NAMALWA (cell line): Measurements from ENCODE around the gene CNTD1.
"Not testable (repeated sequence)": the region's sequence is repeated elsewhere in the genome, so short reads cannot be mapped to it uniquely, and the experiment has no call there.

ENCODE experiments used
- DNase-seq: peaks from one replicate; pipeline ENCODE4 v3.0.0-alpha.2; 2015; ENCODE audit warnings: low spot score

Gene CNTD1, protein sequence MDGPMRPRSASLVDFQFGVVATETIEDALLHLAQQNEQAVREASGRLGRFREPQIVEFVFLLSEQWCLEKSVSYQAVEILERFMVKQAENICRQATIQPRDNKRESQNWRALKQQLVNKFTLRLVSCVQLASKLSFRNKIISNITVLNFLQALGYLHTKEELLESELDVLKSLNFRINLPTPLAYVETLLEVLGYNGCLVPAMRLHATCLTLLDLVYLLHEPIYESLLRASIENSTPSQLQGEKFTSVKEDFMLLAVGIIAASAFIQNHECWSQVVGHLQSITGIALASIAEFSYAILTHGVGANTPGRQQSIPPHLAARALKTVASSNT

DNA sequence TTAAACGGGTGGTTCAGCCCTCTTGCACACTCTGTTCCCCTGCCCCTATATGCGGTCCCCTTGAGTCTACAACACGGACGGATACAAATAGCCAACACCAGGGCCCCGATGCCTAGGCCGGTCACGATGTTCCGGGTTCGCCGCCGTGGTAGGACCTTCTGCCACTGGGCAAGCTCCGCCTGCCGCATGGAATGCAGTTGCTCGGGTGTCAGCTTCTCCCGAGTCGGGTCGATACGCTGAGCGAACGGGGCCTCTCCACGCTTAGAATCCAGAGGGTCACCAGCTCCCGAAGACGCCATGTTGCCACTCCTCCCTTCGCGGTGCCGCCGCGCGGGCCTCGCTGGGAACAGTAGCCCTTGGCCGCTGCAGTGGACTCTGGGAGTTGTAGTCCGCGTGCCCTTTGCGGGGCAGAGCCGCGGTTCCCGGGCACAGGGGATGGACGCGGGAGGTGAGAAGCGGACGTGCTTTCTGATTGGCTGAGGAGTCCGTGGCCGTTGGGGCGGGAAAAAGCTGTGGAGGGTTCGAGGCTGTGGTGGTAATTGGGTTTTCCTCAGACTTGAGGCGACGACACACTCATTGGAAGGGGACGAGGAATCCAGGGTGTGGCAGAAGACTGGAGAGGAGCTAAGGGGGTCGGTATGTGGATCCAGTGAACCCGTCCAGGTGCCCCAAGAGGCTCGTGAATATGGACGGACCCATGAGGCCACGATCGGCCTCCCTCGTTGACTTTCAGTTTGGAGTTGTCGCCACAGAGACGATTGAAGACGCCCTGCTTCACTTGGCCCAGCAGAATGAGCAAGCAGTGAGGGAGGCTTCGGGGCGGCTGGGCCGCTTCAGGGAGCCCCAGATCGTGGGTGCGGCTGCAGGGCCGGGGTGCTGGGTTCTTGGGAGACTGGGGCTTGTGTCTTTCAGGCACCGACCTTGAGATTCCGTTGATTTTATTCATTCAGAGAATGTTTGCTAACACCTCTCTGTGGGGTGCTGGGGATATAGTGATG is at the start of gene CNTD1, which contains the start of gene COA3:
Gene CNTD1, plus strand, starts transcription at position 479 of the 998 bp plus-strand sequence. Its CDS starts 207 bp downstream, at position 686.
Gene COA3, minus strand, starts transcription at position 322 of the 998 bp plus-strand sequence. Its CDS starts 23 bp downstream, at position 299.
- DNase-seq: peak; percentile 87

DNA sequence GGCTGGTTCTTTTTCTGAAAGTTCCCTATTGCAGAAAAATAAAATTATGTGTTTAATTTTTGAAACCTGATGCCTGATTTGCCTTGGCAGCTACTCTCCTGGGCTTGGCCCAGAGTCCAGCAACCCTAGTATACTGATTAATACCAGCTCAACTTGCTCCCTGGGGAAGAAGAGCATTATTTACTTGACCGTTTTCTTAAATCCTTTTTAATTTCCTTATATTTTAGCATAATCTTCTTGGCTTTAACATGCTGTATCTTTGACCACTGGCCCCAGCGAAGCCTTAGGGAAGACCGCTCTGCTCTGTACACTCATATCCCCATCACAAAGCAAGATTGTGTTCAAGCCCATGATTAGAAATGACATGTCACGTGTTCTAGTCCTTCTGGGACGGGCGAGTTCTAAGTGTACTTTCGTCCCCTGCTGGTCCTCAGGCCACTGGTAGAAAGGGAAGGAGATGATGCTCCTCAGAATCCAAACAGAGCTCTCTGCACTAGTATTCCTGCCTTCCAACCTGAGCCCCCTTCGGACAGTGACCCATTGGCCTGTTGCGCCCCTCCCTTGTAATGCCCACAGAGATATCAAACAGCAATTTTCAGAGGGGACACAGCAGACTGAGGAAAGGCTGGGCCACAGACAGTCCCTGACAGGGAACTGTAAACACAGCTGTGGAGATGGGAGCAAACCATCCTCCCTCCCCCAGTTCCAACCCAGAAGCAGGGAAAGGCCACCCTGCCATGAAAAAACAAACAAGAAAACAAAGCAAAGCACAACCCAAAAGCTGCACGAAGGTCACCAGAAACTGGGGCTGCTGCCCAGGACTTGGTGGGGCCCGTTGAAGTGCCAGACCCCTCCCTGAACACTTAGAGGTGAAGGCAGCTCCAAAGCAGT is 49.5 kb upstream of the CNTD1 start:
- DNase-seq: no peak

DNA sequence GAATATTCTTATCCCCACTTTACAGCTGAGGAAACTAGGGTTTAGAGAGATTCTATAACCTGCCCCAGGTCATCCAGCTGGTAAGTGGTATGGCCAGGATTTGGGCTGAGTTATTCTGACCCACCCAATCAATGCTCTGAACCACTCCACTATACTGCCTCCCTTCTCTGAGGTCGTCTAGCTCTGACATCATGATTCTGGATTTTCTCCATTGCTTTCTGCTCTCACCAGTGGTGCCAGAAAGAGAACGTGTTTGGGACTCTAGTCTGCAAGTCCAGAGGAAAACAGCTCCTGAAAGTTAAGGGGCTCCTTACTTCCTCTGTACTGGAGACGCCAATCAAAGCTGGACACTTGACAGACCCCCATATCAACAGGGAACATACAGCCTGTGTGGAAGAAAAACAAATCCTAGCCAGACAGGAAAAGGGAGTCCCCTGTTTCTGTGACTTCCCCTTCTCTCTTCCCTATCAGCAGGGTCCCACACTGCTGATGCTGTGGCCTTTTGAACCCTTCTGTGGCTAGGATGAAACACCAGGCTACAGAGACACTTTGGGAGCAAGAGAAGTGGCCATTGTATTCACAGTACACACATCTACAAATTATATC is 47.8 kb upstream of the CNTD1 start:
- DNase-seq: no peak

DNA sequence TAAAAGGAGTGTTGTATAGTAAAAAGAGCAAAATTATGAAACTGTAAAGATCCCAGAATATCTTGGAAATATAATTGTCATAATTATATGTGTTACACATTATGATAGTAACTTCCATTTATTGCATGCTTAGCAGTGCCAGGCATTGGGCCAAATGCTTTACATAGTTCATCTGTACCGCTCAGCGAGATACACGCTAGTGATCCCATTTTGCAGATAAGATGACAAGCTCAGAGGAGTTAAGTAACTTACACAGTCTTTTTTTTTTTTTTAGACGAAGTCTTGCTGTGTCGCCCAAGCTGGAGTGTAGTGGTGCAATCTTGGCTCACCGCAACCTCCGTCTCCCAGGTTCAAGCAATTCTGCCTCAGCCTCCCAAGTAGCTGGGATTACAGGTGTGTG is 47.0 kb upstream of the CNTD1 start:
- no peak for DNase-seq

DNA sequence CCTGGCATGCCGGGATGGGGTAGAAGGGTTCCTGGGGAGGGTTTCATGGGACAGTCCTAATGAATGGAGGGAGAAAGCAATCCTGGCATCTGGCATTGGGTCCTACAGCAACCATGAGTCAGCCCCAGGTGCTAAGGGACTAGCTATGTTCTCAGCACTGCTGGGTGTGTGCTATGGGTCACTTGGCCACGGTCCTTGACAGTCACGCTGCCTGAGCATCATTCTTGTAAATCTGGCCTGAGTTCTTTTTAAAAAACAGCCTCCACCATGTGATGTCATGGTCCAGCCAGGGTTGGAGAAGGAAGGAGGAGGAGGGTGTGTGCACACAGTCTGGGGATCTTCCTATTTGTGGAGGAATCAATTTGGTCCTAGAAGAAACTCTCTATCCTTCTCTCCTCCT is 43.9 kb upstream of the CNTD1 start:
- DNase-seq: no peak

DNA sequence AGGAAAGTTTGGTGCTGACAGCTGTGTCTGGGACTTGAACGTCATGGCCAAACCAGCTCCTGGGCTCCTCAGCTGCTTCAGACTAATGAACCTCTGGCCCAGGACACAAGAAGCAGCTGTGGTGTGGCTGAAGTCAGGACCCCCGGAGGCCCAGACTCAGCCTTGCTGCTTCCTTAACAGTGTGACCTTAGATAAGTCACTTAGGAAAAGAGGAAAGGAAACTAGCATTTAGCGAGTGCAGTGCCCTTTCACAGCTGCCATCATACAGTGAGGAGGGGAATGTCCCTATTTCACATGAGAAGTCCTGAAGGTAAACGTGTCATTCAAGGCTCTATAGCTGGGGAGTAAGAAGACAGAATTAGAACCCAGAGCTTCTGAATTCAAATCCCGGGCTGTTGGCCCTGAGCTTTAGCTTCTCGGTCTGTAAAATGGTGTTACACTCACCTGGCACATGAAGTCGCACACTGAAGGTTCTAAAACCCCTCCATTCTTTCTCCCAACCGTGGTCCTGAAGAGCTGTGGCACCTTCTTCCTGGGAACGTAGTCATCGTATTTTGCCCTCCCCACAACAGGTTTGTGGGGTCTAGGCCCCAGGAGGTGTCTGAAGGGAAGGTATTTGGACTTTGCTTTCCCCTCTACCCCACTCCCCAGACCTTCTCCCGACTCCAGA is 38.5 kb upstream of the CNTD1 start:
- DNase-seq: peak; percentile 31

DNA sequence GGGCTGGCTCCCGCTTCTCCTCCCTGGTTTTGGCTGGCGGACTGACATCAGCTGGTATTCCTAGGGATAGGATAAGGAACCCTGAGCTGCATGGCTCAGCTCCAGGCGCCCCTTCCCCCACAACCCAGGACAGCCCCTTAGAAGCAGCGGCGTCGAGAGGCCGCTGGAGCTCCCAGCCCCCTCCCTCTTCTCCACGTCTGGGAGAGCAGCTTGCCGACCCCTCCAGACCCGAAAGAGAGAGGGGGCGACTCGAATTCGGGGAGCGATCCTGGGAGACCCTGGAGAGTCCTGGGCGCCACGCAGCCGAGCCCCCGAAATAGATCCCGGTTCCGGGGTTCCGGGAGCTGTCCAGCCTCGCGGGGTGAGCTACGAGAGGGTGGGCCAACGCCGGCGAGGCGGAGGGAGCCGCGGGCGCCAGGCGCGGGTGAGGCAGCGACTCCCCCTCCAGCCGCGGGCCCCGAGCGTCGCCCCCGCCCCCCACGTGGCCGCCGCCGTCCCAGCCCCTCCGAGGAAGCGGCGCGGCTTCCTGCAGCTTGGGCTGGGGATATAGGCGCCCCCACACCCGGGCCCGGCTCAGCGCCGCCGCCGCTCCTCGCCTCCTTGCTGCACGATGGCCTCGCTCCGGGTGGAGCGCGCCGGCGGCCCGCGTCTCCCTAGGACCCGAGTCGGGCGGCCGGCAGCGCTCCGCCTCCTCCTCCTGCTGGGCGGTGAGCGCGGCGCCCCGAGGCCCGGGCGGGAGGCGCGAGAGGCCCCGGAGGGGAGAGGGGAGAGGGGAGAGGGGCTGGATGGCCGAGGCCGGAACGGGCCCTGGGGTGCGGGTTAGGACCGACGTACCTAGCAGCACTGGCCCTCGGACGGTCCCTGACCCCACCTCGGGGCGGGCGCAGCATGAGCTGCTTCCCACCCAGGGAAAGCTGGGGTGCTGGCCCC is 37.7 kb upstream of the CNTD1 start, which contains the start of gene RAMP2:
Gene RAMP2, plus strand, starts transcription at position 576 of the 930 bp plus-strand sequence. Its CDS starts 35 bp downstream, at position 611.
- DNase-seq: no peak

DNA sequence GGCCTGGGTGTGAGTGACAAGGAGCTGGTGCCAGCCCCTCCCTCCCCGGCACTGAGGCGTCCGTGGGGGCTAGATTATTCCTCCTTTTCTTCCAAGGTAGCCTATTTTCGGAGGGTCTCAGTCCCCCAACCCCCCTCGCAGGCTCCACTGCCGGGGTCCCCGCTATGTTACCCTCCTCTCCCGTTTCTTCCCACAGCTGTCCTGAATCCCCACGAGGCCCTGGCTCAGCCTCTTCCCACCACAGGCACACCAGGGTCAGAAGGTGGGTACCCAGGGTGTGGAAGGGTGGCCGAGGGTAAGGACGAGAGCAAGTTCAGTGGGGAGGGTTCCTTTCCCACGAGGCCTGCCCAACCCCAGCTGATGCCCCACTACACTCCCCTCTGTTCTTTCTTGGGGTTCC is 37.0 kb upstream of the CNTD1 start:
- DNase-seq: no peak

DNA sequence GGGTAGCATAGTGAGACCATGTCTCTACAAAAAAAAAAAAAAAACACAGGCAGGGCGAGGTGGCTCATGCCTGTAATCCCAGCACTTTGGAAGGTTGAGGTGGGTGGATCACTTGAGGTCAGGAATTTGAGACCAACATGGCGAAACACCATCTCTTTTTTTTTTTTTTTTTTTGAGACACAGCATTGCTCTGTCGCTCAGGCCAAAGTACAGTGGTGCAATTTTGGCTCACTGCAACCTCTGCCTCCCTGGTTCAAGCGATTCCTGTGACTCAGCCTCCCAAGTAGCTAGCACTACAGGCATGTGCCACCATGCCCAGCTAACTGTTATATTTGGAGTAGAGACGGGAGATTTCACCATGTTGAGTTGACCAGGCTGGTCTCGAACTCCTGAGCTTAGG is 32.5 kb upstream of the CNTD1 start:
- DNase-seq: no peak

DNA sequence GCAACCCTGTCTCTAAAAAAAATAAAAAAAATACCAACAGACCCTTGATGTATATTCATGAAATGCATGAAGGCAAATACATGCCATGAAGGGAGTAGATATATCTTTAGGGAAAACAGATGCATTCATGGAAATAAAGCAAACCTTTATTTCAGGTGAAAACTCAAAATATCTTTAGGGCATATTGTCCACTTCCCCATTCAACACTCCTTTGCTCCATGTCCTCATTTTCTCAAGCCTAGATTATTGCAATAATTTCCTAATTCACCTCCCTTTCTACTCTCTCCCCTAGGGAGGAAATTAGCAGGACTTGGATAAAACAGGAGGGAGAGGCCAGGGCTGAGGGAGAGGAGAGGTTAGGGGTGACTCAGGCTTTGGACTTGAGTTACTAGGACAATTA is 31.1 kb upstream of the CNTD1 start:
- DNase-seq: no peak

DNA sequence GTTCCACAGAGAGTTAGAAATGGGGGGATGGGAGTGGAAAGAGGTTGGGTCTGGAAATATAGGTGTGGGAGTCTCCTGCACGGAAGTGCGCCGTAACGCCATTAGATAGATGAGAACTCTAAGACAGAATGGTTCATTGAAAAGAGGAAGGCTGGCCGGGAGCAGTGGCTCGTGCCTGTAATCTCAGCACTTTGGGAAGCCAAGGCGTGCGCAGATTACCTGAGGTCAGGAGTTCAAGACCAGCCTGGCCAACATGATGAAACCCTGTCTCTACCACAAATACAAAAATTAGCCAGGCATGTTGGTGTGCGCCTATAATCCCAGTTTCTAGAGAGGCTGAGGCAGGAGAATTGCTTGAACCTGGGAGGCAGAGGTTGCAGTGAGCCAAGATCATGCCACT is 30.7 kb upstream of the CNTD1 start:
- DNase-seq: not testable (repeated sequence)

DNA sequence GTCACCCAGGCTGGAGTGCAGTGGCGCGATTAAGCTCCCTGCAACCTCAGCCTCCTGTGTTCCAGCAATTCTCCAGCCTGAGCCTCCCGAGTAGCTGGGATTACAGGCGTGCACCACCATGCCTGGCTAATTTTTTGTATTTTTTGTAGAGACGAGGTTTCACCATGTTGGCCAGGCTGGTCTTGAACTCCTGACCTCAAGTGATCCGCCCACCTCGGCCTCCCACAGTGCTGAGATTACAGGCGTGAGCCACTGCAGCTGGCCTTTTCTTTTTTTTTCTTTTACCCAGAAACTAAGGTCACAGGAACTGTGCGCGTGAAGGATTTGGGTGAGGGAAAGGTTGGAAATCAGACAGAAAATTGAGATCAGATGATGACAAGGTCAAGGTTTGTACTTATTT is 28.7 kb upstream of the CNTD1 start:
- DNase-seq: not testable (repeated sequence)

DNA sequence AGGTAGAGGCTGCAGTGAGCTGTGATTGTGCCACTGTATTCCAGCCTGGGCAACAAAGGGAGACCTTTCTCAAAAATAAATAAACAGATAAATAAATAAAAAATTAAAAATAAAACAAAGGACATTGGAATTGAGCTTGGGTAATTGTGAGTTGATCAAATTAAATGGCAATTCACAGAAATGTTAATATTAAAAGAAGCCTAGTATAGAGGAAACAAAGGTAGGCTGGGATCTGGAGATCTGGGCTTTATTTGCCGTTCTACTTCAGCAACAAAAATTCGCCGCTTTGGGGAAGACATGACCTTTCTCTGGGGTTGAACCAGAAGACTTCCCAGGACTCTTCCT is 25.7 kb upstream of the CNTD1 start:
- DNase-seq: no peak

DNA sequence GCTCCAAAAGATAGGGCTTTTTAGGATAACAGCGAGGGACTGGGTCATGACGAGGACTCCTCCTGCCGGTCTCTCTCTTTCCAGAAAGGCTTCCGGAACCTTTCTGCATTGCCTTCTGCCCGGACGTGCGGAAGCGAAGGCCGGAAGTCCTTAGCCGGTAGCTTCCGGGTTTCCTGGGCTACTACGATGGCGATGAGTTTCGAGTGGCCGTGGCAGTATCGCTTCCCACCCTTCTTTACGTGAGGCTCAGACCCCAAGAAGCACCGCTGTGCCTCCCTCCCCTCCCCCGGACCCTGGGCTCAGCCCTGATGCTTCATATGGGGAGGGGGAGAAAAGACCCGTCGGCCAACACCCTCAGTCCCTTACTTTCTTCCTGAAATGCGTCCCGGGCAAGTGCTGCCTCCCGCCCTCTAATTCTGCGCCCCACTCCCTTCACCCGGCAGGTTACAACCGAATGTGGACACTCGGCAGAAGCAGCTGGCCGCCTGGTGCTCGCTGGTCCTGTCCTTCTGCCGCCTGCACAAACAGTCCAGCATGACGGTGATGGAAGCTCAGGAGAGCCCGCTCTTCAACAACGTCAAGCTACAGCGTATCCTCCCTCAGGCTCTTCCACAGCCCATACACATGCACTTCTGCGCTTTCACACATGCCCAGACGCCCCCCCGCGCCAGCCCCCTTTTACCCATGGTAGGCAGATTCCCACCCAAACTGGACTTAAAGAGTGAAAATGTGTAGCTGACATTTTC is 25.2 kb upstream of the CNTD1 start, which contains the start of gene VPS25:
Gene VPS25, plus strand, starts transcription at position 160 of the 746 bp plus-strand sequence. Its CDS starts 27 bp downstream, at position 187.
- peak; percentile 87 for DNase-seq

DNA sequence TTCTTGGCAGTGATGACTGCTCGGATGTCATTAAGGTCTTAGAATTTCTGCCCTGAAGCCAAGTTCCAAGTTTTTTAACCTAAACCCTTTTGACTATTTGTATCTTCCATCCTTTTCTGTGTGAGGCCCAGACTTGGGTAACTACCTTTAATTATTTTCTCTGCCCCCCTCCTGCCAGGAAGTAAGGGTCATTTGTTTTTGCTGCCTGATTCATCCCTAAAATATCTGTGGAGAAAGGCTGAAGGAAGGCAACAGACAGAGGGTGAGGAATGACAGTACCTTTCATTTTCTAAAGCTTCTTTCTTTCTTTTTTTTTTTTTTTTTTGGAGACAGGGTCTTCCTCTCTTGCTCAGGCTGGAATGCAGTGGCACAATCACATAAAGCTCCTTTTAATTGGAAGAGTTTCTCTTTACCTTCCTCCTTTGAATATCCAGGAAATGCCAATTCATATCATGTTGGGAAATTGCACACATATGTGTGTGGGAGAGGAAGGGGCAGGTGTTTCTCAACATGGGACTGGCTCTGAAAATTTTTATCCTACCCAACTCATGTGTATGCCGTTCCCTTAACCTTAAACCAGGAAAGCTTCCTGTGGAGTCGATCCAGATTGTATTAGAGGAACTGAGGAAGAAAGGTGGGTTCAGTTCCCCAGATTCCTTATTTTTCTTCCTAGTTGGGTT is 24.5 kb upstream of the CNTD1 start:
- no peak for DNase-seq

DNA sequence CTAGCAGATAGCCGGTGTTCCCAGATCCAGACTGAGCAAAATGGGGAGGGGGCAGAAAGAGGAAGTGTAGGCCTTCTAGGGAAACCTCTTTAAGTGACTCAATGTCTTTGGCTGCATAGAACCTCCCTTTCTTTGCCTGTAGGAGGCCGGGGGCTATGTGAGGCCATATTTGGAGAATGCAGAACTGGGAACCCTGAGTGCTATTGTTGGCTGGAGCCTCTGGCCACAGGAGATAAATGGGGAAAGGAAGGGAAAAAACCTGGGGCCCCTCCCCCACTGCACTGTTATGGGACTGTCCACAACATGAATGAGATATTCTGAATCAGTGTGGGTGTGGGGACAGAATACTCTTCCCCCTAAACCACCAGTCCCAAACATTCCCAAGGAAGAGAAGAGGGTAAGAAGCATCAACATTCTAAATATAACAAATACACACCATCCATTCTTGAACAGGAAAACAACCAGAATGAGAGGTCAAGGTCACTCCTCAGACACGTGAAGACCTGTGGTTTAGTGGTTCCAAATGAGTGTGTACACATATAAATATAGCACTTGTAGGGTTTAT is 23.0 kb upstream of the CNTD1 start:
- peak; percentile 44 for DNase-seq

DNA sequence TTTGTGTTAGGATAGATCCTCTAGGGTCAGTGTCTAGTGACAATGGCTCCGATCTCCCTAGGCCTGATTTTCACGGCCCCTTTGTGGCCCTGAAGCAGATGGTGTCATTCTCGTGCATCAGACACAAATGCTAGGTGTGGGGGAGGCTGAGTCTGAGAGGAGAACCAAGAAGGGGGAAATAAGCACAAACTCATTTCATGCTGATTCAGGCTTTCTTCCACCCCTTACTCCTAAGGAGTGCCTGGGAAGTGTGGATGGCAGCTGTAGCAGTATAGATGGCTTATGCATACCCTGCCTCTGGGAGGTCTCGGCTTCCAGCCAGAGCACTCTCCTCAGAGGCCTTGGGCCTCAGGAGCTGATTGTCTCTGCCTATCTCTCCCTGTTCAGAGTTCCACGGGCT is 20.1 kb upstream of the CNTD1 start:
- DNase-seq: no peak
